ENCODE measurements around the gene SAP30BP.

The SAP30BP gene

DNA sequence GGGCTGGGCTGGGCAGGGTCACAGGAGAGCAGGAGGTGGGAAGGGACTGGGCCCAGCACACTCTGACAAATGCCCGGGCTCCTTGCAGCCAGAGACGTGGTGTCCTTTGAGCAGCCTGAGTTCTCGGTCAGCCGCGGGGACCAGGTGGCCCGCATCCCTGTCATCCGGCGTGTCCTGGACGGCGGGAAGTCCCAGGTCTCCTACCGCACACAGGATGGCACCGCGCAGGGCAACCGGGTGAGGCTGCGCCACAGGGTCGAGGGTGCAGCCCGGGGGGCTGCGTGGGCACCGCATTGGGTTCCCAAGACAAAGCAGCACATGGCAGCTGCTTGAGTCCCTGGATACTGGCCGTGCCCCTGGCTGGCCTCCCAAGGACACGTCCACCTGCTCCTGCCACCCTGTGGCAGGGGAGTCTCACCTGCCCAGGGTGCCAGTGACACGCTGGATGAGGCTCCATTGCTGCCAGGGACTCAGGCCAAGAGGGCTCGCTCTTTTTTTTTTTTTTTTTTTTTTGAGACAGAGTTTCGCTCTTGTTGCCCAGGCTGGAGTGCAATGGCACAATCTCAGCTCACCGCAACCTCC lies 76.6 kb downstream of the SAP30BP start:
- DNase-seq: no peak

DNA sequence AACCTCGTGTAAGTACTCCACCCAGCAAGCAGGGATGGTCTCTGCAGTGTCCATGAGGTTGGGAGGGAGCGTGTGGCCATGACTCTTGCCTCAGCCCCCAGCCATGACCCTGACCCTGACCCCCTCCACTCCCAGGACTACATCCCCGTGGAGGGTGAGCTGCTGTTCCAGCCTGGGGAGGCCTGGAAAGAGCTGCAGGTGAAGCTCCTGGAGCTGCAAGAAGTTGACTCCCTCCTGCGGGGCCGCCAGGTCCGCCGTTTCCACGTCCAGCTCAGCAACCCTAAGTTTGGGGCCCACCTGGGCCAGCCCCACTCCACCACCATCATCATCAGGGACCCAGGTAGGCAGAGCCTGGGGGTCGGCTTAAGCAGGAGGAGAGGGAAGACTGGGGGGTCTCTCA lies 81.6 kb downstream of the SAP30BP start:
- DNase-seq: no peak

DNA sequence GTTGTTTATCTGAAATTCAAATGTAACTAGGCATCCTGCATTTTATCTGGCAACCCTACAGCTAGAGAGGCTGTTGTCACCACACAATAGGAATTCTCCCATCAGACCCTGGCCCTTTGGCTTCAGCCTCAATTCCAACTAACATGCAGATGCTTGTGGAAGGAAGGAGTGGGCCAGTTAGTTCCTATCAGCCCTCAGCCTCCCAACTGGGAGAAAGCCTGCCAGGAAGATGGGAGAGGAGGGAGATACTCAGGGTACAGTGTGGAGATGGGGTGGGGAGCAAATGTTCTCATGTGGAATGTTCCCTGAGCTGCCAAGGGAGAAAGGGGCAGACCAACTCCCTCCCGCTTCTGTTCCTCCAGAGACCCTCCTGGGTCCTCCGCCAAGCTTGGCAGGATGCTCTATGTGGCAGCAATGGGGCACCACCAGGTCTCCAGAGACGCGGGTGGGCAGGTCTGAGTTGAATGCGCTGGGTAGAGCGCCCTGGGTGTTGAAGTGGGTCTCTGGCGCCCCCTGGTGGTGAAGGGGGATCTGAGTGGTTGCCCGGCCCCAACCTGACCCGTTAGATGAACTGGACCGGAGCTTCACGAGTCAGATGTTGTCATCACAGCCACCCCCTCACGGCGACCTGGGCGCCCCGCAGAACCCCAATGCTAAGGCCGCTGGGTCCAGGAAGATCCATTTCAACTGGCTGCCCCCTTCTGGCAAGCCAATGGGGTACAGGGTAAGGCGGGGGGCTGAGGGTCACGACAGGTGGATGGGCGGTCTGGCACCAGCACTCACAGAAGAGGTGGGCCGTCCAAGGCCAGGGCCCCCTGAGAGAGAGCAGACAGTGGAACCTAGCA lies 82.6 kb downstream of the SAP30BP start:
- DNase-seq: peak; percentile 50 to 90 (median 83)

DNA sequence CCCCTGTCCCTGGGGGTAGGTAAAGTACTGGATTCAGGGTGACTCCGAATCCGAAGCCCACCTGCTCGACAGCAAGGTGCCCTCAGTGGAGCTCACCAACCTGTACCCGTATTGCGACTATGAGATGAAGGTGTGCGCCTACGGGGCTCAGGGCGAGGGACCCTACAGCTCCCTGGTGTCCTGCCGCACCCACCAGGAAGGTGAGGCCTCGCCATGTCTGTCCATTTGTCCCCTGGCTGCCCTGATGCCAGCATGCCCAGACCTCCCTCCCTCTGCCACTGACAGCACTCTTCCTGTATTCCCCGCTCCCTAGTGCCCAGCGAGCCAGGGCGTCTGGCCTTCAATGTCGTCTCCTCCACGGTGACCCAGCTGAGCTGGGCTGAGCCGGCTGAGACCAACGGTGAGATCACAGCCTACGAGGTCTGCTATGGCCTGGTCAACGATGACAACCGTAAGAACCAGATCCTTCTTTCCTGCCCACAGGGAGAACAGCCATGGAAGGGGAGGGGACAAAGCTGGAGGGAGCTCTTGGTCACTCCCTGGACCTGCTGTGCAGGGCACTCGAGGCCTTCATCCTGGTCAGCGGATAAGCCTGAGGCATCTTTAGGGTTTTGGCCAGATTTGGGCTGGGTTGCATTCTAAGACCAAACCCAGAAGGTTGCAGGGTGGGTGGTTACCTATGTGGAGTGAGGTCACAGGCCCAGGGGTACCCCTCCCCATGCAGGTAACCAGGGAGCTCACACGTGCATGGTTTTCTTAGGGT lies 83.7 kb downstream of the SAP30BP start:
- DNase-seq: no peak

DNA sequence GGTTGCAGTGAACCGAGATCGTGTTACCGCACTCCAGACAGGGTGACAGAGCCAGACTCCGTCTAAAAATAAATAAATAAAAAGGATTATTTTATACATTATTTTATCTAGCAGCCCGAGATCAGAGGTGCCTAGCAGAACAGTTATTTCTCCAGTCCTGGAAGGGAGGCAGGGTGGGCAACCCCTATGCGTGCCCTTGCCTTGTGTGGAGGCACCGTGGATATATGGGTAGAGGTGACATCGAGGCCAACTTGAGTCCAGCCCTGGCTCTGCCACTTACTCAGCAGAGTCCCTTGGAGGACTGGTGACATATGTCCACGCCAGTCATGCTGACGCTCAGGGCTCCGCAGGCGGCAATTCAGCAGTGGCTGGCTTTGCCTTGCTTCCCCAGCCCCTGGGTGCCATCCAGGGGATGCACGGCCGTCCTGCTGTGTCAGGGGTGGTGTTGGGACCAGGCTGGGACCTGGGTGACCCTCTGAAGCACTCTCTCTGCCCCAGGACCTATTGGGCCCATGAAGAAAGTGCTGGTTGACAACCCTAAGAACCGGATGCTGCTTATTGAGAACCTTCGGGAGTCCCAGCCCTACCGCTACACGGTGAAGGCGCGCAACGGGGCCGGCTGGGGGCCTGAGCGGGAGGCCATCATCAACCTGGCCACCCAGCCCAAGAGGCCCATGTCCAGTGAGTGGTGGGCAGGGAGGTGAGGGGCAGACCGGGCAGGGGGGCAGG lies 84.7 kb downstream of the SAP30BP start:
- DNase-seq: no peak

DNA sequence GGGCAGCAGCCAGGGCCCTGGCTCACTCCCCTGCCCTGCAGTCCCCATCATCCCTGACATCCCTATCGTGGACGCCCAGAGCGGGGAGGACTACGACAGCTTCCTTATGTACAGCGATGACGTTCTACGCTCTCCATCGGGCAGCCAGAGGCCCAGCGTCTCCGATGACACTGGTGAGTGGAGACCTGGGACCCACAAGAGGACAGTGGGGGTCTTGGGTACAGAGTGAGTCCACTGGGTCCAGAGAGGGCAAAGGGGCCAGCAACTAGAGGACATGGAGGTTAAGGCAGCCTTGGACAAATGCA lies 85.2 kb downstream of the SAP30BP start:
- DNase-seq: no peak

DNA sequence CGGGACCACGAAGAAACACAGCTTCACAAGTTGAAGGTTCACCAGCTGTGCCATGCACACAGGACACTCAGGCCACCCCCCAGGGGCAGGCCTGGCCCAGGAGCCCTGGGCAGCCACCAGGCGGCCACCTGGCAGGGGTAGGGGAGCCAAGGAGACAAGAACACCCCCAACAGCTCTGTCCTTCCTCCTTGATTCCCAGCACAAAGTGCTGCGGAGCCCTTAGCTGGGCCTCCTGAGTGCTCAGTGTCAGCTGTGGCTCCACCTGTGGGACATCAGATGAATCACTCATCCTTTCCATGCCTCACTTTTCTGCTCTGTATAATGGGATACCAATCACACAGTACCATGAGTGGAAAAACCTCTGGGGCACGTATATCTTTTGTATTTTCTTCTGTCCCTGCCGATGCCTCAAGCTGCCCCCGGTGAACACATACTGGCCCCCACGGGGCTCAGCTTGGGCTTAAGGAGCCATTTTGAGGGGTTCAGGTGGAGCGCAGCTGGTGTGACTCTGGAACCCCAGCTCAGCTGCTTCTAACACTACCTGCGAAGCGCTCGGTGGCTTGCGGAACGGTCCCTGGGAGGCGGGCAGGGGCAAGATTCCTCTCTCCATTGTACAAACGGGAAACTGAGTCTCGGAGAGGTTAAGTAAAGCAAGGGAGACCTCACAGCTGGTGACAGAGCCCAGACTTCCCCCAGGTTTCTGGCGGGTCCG lies 85.8 kb downstream of the SAP30BP start:
- no peak for DNase-seq

DNA sequence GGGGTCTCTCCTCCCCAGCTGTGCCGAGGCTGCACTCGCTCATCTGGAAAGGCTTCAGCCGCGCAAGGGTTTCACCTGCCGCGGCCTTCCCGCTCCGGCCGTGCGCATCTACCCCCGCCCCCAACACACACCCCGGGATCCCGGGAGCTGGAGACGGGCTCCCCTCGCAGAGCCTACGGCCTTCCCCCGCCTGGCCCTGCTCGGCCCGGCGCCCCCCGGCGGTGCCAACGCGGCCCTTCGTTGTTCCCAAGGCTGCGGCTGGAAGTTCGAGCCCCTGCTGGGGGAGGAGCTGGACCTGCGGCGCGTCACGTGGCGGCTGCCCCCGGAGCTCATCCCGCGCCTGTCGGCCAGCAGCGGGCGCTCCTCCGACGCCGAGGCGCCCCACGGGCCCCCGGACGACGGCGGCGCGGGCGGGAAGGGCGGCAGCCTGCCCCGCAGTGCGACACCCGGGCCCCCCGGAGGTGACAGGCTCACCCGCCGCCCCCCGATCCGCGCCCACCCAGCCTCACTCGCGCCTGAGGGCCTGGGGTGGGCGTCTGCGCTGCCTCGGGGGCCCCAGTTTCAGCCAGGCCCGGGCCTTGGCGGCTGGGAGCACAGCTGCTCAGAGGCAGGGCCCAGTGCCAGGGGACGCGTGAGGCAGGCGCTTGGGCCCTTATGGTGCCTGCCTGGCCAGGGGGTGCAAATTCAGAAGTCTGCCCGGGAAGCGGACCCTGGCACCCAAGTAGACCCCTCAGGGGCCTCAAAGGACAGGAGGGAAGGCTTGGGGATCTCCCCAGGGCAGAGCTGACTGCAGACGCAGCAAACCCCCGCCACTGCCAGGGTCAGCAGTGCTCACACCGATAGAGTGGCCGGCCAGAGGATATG lies 86.6 kb downstream of the SAP30BP start:
- peak; percentile 41 to 73 (median 63) for DNase-seq

DNA sequence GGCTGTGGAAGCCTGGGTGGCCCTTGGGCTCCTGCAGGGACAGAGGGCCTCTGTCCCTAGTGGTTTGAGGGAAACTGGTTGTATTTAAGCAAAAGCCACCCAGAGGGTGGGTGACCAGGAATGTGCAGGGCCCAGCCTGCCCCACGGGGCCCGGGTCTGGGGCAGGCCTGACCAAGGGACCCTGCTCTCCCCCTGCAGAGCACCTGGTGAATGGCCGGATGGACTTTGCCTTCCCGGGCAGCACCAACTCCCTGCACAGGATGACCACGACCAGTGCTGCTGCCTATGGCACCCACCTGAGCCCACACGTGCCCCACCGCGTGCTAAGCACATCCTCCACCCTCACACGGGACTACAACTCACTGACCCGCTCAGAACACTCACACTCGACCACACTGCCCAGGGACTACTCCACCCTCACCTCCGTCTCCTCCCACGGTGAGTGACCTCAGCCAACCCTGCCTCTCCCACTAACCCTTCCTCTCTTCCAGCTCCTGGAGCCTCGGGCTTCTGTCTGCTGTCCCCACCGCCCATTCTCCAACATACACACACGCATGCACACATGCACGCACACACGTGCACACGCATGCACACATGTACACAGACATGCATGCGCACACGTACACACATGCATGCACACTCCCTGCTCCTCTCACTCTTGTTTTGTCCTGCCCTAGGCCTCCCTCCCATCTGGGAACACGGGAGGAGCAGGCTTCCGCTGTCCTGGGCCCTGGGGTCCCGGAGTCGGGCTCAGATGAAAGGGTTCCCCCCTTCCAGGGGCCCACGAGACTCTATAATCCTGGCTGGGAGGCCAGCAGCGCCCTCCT lies 87.5 kb downstream of the SAP30BP start:
- no peak for DNase-seq

DNA sequence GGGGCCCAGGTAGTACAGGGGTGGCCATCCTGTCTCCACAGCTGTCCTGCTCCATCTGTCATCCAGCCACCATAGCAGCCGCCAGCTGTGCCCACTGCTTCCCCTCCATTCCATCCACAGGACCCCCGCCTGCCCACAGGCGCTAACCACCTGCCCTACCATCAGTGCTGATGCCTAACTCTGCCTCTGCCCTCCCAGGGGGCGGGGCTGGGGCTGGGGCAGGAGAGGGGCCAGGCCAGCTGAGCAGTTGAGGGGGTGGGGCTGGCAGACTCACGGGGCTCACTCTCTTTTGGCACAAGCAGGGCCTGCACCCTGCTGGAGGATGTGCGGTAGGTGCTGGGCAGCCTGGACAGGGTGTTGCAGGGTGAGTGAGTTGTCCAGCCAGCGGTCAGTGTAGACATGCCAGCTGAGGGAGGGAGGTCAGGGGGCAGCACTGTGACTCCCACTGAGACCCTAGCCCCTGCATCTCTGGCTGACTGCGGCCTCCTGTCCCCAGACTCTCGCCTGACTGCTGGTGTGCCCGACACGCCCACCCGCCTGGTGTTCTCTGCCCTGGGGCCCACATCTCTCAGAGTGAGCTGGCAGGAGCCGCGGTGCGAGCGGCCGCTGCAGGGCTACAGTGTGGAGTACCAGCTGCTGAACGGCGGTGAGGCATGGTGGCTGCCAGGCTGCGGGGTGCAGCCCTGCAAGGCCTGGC lies 88.2 kb downstream of the SAP30BP start:
- no peak for DNase-seq

DNA sequence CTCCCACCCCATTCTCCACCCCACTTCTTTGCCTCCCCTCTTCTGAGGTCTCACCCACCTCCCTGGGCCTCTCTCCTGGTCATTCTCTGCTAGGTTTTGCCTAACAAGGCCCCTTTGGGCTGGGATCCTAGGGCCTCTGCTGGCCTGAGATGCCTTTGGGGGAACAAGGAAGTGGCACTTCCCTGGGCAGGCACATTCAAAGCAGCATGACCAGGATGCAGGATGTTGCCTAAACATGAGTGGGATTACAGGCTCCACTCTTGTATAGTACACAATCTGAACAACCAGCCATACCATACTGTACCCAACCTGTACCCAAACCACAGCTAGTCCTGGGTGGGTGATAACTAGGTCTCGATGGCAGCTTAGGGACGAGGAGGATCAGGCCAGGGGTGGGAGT lies 88.9 kb downstream of the SAP30BP start:
- DNase-seq: no peak

DNA sequence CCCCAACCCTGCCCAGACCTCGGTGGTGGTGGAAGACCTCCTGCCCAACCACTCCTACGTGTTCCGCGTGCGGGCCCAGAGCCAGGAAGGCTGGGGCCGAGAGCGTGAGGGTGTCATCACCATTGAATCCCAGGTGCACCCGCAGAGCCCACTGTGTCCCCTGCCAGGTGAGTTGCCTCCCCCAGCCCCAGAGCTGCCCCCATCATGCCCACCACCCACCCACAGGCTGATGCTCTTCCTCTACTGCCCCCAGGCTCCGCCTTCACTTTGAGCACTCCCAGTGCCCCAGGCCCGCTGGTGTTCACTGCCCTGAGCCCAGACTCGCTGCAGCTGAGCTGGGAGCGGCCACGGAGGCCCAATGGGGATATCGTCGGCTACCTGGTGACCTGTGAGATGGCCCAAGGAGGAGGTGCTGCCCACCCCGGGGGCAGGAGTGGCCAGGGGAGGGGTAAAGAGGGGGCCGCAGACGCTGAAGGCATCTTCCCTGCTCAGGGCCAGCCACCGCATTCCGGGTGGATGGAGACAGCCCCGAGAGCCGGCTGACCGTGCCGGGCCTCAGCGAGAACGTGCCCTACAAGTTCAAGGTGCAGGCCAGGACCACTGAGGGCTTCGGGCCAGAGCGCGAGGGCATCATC lies 89.4 kb downstream of the SAP30BP start:
- DNase-seq: no peak

DNA sequence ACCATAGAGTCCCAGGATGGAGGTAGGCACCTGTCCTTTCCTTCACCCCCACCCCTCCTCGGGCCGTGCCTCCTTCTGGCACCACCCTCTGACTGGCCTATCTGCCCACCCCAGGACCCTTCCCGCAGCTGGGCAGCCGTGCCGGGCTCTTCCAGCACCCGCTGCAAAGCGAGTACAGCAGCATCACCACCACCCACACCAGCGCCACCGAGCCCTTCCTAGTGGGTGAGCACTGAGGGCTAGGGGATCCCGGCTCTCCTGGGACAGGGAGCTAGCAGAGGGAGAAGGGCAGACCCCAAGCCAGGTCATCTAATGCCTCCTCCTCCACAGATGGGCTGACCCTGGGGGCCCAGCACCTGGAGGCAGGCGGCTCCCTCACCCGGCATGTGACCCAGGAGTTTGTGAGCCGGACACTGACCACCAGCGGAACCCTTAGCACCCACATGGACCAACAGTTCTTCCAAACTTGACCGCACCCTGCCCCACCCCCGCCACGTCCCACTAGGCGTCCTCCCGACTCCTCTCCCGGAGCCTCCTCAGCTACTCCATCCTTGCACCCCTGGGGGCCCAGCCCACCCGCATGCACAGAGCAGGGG lies 90.0 kb downstream of the SAP30BP start:
- no peak for DNase-seq
